SK-N-SH treated with all-trans-retinoic acid at 6 μM for 48 hours (cell line): Measurements from ENCODE around the gene CD276.

Source experiments
- CSRNP3 ChIP-seq: fragments of 250-450 bp; sonication (Bioruptor Pico); IDR thresholded peaks from 2 replicates; pipeline ENCODE4 v1.5.1; 2021; ENCODE audit warnings: mild to moderate bottlenecking, moderate library complexity
- ESRRG ChIP-seq: fragments of 250-450 bp; sonication (Bioruptor Pico); IDR thresholded peaks from 2 replicates; pipeline ENCODE4 v1.6.1; 2021; ENCODE audit warnings: mild to moderate bottlenecking
- ZC3H10 ChIP-seq: fragments of 250-450 bp; sonication (Bioruptor Pico); IDR thresholded peaks from 2 replicates; pipeline ENCODE4 v1.5.1; 2021; ENCODE audit warnings: mild to moderate bottlenecking, moderate library complexity
- ZFP30 ChIP-seq: fragments of 450-650 bp; formaldehyde crosslinking; IDR thresholded peaks from 2 replicates; pipeline ENCODE4 v1.5.0; 2022; ENCODE audit warnings: mild to moderate bottlenecking, moderate library complexity

GRCh38 chr15:73755481-73755880 lies 71.3 kb downstream of the CD276 start:
- TF ChIP-seq ESRRG (CRISPR knock-in tag) (no peak), ZC3H10 (no peak), ZFP30 (CRISPR knock-in tag) (no peak), CSRNP3 (CRISPR knock-in tag) (no peak)
